Measurements from ENCODE around the gene GAB1. TPM values are rescaled to one million over a fixed set of nuclear protein-coding genes. Genes with fewer than 3 reads are reported as not detected.

Gene GAB1
- total and polyA plus RNA-seq, 2 donors, result 3.9 to 6.9 TPM

DNA sequence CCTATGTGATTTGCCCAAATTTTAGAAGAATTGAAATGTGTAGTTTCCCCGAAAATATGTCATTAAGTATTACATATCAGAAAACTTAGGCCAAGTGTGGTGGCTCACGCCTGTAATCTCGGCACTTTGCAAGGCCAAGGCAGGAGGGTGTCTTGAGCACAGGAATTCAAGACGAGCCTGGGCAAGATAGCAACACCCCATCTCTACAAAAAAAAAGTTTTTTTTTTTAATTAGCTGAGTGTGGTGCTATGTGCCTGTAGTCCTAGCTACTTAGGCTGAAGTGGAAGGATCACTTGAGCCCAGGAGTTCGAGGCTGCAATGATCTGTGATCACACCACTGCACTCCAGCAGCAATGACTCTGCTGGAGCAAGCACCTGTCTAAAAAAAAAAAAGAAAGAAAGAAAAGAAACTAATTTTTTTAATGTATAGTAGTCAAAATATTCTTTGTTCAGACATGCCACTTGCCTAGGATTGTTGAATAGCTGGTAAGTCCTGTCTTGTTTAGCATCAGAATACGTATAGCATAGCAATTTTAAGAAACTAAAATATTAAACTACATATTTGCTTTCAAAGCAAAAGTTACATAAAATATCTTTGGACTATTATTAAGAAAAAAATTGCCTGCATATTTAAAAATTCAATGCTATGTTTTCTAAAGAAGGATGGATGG, 40.1 kb upstream of the GAB1 start:
- no peak for DNase-seq (ENCODE audit: low read depth in 6 of 9, low spot score in 9 of 9)
- H3K27me3 ChIP-seq (ENCODE audit: control insufficient read depth in 2 of 2, insufficient read depth in 1 of 2, low read length in 1 of 2), result no peaks in the 10 kb centered on the region
- H3K36me3 ChIP-seq (ENCODE audit: control insufficient read depth in 2 of 2, insufficient read depth in 2 of 2, low read length in 1 of 2), result no peaks in the 10 kb centered on the region
- H3K4me3 ChIP-seq (ENCODE audit: low read length in 2 of 2), result no peak overlapping the region
- H3K4me1 ChIP-seq (ENCODE audit: control insufficient read depth in 2 of 2, insufficient read depth in 2 of 2, low read length in 2 of 2), result no peaks in the 10 kb centered on the region
- no peaks in the 10 kb centered on the region for H3K9me3 ChIP-seq (ENCODE audit: control insufficient read depth in 2 of 2, insufficient read depth in 1 of 2, low read length in 1 of 2)
- H3K27ac ChIP-seq (ENCODE audit: low read depth in 1 of 2, low read length in 1 of 2), result no peak overlapping the region
- 77% methylated on average over 6 of the region's 6 CpGs for WGBS

DNA sequence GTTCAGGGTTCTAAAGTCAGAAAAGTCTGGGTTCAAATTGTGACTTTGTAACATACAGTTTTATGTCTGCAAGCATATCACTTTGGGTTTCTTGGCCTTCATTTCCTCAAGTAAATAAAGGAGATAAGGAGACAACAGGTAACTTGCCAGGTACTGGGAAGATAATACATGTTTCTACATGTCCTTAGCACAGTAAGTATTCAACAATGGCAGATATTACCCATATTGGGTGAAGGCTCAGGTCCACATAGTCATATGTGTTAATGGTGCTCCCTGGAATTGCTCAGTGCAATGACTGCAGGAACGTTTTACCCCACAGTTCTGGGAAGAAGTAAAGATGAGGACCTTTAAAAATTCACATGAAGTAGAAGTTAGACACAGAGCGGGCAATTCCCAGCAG, 35.8 kb upstream of the GAB1 start:
- WGBS, result 92% methylated on average over 2 of the region's 2 CpGs
- Histone ChIP-seq H3K4me3 (ENCODE audit: low read length in 2 of 2) (no peak overlapping the region), H3K27me3 (ENCODE audit: control insufficient read depth in 2 of 2, insufficient read depth in 1 of 2, low read length in 1 of 2) (no peaks in the 10 kb centered on the region), H3K4me1 (ENCODE audit: control insufficient read depth in 2 of 2, insufficient read depth in 2 of 2, low read length in 2 of 2) (no peaks in the 10 kb centered on the region), H3K9me3 (ENCODE audit: control insufficient read depth in 2 of 2, insufficient read depth in 1 of 2, low read length in 1 of 2) (no peaks in the 10 kb centered on the region), H3K36me3 (ENCODE audit: control insufficient read depth in 2 of 2, insufficient read depth in 2 of 2, low read length in 1 of 2) (no peaks in the 10 kb centered on the region), H3K27ac (ENCODE audit: low read depth in 1 of 2, low read length in 1 of 2) (no peak overlapping the region)
- no peak for DNase-seq (ENCODE audit: low read depth in 6 of 9, low spot score in 9 of 9)

DNA sequence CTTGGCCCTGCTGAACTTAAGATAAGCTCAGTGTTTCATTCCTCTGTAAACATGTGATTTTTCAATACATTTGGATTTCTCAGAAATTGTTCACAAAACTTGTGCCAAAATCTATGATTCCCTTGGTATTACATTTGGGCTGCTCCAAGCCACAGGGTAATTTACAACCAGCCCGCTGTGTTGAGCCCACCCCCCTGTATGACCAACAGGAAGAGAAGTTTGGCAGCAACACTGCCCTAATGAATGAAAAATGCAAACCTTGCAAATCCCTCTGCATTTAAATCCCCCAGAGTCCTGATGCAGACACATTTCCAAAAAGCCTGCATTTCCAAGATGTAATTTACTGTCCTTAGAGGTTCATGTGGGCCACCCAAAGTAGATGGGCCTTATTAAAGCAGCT, 34.1 kb upstream of the GAB1 start:
- no peak for DNase-seq (ENCODE audit: low read depth in 6 of 9, low spot score in 9 of 9)
- Histone ChIP-seq H3K4me3 (ENCODE audit: low read length in 2 of 2) (no peak overlapping the region), H3K36me3 (ENCODE audit: control insufficient read depth in 2 of 2, insufficient read depth in 2 of 2, low read length in 1 of 2) (no peaks in the 10 kb centered on the region), H3K9me3 (ENCODE audit: control insufficient read depth in 2 of 2, insufficient read depth in 1 of 2, low read length in 1 of 2) (no peaks in the 10 kb centered on the region), H3K4me1 (ENCODE audit: control insufficient read depth in 2 of 2, insufficient read depth in 2 of 2, low read length in 2 of 2) (no peaks in the 10 kb centered on the region), H3K27ac (ENCODE audit: low read depth in 1 of 2, low read length in 1 of 2) (no peak overlapping the region), H3K27me3 (ENCODE audit: control insufficient read depth in 2 of 2, insufficient read depth in 1 of 2, low read length in 1 of 2) (no peaks in the 10 kb centered on the region)
- whole genome bisulfite sequencing, result 64% methylated on average over 1 of the region's 1 CpG

DNA sequence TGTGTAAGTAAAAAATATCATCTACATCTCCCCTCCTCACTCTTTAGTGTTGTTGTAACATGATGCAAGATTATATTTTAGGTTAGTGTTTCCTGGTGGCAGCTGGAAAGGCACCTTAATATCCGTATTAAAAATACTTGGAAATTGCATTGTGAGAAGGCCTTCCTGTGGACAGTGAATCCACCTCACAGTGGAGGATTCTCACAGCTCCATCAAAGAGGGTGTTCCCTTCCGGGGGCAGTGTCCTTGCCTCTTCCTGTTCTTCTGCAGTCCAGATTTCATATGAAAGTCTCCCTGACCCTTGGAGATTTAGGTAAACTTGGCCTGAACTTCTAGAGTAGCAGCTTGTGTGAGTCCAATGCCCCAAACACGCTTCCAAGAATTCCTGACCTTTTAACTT, 29.9 kb upstream of the GAB1 start:
- no peaks in the 10 kb centered on the region for H3K27me3 ChIP-seq (ENCODE audit: control insufficient read depth in 2 of 2, insufficient read depth in 1 of 2, low read length in 1 of 2)
- over 99% methylated on average over 3 of the region's 3 CpGs for WGBS
- no peaks in the 10 kb centered on the region for H3K36me3 ChIP-seq (ENCODE audit: control insufficient read depth in 2 of 2, insufficient read depth in 2 of 2, low read length in 1 of 2)
- no peaks in the 10 kb centered on the region for H3K4me1 ChIP-seq (ENCODE audit: control insufficient read depth in 2 of 2, insufficient read depth in 2 of 2, low read length in 2 of 2)
- H3K27ac ChIP-seq (ENCODE audit: low read depth in 1 of 2, low read length in 1 of 2), result no peak overlapping the region
- no peak for DNase-seq (ENCODE audit: low read depth in 6 of 9, low spot score in 9 of 9)
- no peak overlapping the region for H3K4me3 ChIP-seq (ENCODE audit: low read length in 2 of 2)
- no peaks in the 10 kb centered on the region for H3K9me3 ChIP-seq (ENCODE audit: control insufficient read depth in 2 of 2, insufficient read depth in 1 of 2, low read length in 1 of 2)

DNA sequence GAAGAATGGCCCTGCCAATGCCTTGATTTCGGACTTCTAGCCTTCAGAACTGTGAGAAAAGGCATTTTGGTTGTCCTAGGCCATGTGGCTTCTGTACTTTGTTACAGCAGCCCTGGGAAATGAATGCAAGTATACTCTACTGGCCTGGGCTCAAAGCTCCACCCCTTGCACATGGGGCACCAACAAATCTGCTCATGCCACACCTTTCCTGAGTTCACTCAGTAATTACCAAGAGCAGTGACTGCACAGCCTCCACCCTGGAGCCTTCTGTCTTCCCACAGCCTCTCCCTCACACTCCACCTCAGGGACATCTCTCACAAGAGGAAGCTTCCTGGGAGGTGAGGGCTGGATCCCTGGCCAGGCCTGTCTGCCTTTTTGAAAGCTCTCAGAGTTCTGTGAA, 29.1 kb upstream of the GAB1 start:
- Histone ChIP-seq H3K27ac (ENCODE audit: low read depth in 1 of 2, low read length in 1 of 2) (no peak overlapping the region), H3K36me3 (ENCODE audit: control insufficient read depth in 2 of 2, insufficient read depth in 2 of 2, low read length in 1 of 2) (no peaks in the 10 kb centered on the region), H3K27me3 (ENCODE audit: control insufficient read depth in 2 of 2, insufficient read depth in 1 of 2, low read length in 1 of 2) (no peaks in the 10 kb centered on the region), H3K9me3 (ENCODE audit: control insufficient read depth in 2 of 2, insufficient read depth in 1 of 2, low read length in 1 of 2) (no peaks in the 10 kb centered on the region), H3K4me3 (ENCODE audit: low read length in 2 of 2) (no peak overlapping the region), H3K4me1 (ENCODE audit: control insufficient read depth in 2 of 2, insufficient read depth in 2 of 2, low read length in 2 of 2) (no peaks in the 10 kb centered on the region)
- DNase-seq (ENCODE audit: low read depth in 6 of 9, low spot score in 9 of 9), result no peak
- WGBS, result 93% methylated on average over 1 of the region's 1 CpG

DNA sequence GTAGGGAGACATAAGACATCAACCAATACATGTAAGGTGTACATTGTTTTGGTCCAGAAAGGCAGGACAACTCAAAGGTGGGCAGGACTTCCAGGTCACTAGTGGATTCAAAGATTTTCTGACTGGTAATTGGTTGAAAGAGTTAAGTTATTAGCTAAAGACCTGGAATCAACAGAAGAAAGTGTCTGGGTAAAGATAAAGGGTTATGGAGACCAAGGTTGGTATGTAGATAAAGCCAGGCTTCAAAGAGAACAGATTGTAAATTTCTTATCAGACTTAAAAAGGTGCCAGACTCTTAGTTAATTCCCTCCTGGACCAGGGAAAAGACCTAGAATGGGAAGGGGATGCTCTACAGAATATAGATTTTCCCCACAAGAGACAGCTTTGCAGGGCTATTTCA, 28.3 kb upstream of the GAB1 start:
- Histone ChIP-seq H3K27ac (ENCODE audit: low read depth in 1 of 2, low read length in 1 of 2) (no peak overlapping the region), H3K27me3 (ENCODE audit: control insufficient read depth in 2 of 2, insufficient read depth in 1 of 2, low read length in 1 of 2) (no peaks in the 10 kb centered on the region), H3K36me3 (ENCODE audit: control insufficient read depth in 2 of 2, insufficient read depth in 2 of 2, low read length in 1 of 2) (no peaks in the 10 kb centered on the region), H3K4me1 (ENCODE audit: control insufficient read depth in 2 of 2, insufficient read depth in 2 of 2, low read length in 2 of 2) (no peaks in the 10 kb centered on the region), H3K9me3 (ENCODE audit: control insufficient read depth in 2 of 2, insufficient read depth in 1 of 2, low read length in 1 of 2) (no peaks in the 10 kb centered on the region), H3K4me3 (ENCODE audit: low read length in 2 of 2) (no peak overlapping the region)
- DNase-seq (ENCODE audit: low read depth in 6 of 9, low spot score in 9 of 9), result no peak

DNA sequence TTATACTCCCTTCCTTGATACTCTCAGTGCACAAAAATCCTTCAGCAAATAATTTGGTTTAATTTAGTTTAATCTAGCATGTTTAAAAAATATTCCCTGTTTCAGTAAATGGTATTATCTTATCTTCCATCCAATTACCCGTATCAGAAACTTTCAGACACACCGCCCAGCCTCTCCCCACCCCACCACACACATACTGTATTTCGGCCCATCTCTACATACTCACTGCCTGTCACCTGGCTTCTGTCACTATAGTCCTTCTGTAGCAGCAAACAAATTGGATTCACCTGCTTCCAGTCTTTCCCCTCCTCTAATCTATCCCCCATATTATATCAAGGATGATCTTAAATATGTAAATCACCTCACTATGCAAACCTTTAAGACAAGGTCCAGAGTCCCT, 24.8 kb upstream of the GAB1 start:
- H3K9me3 ChIP-seq (ENCODE audit: control insufficient read depth in 2 of 2, insufficient read depth in 1 of 2, low read length in 1 of 2), result no peaks in the 10 kb centered on the region
- H3K27me3 ChIP-seq (ENCODE audit: control insufficient read depth in 2 of 2, insufficient read depth in 1 of 2, low read length in 1 of 2), result no peaks in the 10 kb centered on the region
- DNase-seq (ENCODE audit: low read depth in 6 of 9, low spot score in 9 of 9), result no peak
- H3K36me3 ChIP-seq (ENCODE audit: control insufficient read depth in 2 of 2, insufficient read depth in 2 of 2, low read length in 1 of 2), result no peaks in the 10 kb centered on the region
- 95% methylated on average over 3 of the region's 3 CpGs for WGBS
- no peaks in the 10 kb centered on the region for H3K4me1 ChIP-seq (ENCODE audit: control insufficient read depth in 2 of 2, insufficient read depth in 2 of 2, low read length in 2 of 2)
- H3K27ac ChIP-seq (ENCODE audit: low read depth in 1 of 2, low read length in 1 of 2), result no peak overlapping the region
- no peak overlapping the region for H3K4me3 ChIP-seq (ENCODE audit: low read length in 2 of 2)

DNA sequence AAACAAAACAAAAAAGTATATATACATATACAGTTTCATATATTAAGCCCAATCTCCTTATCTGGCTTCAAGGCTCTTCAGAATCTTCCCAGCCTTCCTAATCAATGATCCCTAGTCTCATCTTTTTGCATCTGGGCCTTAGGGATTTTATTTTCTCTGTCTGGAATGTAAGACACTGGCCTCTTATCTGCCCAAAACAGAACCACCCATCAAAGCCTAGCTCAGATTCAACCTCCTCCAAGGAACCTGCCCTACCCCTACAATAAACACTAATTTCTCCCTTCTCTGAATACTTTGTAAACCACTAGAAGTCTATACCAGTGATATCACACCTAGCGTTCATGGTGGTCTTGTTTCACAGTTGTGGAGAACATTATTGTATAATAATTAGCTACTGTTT, 23.2 kb upstream of the GAB1 start:
- no peaks in the 10 kb centered on the region for H3K36me3 ChIP-seq (ENCODE audit: control insufficient read depth in 2 of 2, insufficient read depth in 2 of 2, low read length in 1 of 2)
- H3K27me3 ChIP-seq (ENCODE audit: control insufficient read depth in 2 of 2, insufficient read depth in 1 of 2, low read length in 1 of 2), result no peaks in the 10 kb centered on the region
- H3K9me3 ChIP-seq (ENCODE audit: control insufficient read depth in 2 of 2, insufficient read depth in 1 of 2, low read length in 1 of 2), result no peaks in the 10 kb centered on the region
- no peak overlapping the region for H3K4me3 ChIP-seq (ENCODE audit: low read length in 2 of 2)
- 96% methylated on average over 1 of the region's 1 CpG for WGBS
- no peaks in the 10 kb centered on the region for H3K4me1 ChIP-seq (ENCODE audit: control insufficient read depth in 2 of 2, insufficient read depth in 2 of 2, low read length in 2 of 2)
- no peak for DNase-seq (ENCODE audit: low read depth in 6 of 9, low spot score in 9 of 9)
- no peak overlapping the region for H3K27ac ChIP-seq (ENCODE audit: low read depth in 1 of 2, low read length in 1 of 2)

DNA sequence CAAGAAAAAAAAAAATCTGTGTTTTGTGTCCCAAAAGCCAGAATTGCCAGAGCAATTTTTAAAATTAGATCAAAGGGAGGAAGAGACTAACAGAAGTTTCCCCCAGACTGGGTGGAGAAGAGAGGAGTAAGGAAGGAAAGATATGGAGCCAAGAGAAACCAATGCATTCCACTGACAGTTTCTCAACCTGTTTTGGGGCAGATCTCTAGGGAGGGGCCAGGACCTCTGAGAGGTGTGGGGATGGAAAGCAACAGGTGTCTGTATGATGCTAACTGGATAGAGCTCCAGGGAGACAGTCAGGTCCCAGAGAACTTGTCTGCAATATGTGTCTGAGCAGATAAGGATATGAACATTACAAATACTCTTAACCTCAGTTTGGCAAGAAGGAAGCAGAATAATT, 22.7 kb upstream of the GAB1 start:
- H3K4me1 ChIP-seq (ENCODE audit: control insufficient read depth in 2 of 2, insufficient read depth in 2 of 2, low read length in 2 of 2), result no peaks in the 10 kb centered on the region
- H3K4me3 ChIP-seq (ENCODE audit: low read length in 2 of 2), result no peak overlapping the region
- no peaks in the 10 kb centered on the region for H3K36me3 ChIP-seq (ENCODE audit: control insufficient read depth in 2 of 2, insufficient read depth in 2 of 2, low read length in 1 of 2)
- no peak for DNase-seq (ENCODE audit: low read depth in 6 of 9, low spot score in 9 of 9)
- H3K27ac ChIP-seq (ENCODE audit: low read depth in 1 of 2, low read length in 1 of 2), result no peak overlapping the region
- no peaks in the 10 kb centered on the region for H3K9me3 ChIP-seq (ENCODE audit: control insufficient read depth in 2 of 2, insufficient read depth in 1 of 2, low read length in 1 of 2)
- H3K27me3 ChIP-seq (ENCODE audit: control insufficient read depth in 2 of 2, insufficient read depth in 1 of 2, low read length in 1 of 2), result no peaks in the 10 kb centered on the region

DNA sequence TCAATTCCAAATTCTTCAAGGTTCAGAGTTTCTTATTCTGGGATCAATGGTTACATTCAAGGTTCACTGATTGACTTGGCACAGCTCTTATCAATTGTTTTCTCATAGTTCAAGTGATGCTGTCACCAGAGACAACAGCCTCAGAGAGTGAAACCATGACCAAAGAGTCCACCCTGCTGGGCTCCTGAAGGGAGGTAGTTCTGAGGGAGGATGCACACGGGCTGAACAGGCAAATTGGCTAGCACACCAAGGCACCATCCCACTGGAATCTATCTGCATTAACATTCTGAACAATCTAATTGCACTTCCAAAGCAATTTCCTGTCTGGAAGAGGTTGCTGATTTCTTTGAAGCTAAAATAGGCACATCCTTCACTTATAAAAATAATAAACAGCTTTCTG, 16.6 kb upstream of the GAB1 start:
- Histone ChIP-seq H3K4me1 (ENCODE audit: control insufficient read depth in 2 of 2, insufficient read depth in 2 of 2, low read length in 2 of 2) (no peaks in the 10 kb centered on the region), H3K27ac (ENCODE audit: low read depth in 1 of 2, low read length in 1 of 2) (no peak overlapping the region), H3K36me3 (ENCODE audit: control insufficient read depth in 2 of 2, insufficient read depth in 2 of 2, low read length in 1 of 2) (no peaks in the 10 kb centered on the region), H3K4me3 (ENCODE audit: low read length in 2 of 2) (no peak overlapping the region), H3K27me3 (ENCODE audit: control insufficient read depth in 2 of 2, insufficient read depth in 1 of 2, low read length in 1 of 2) (no peaks in the 10 kb centered on the region), H3K9me3 (ENCODE audit: control insufficient read depth in 2 of 2, insufficient read depth in 1 of 2, low read length in 1 of 2) (no peaks in the 10 kb centered on the region)
- WGBS, result 59% methylated on average over 1 of the region's 1 CpG
- no peak for DNase-seq (ENCODE audit: low read depth in 6 of 9, low spot score in 9 of 9)

All from thymus (tissue), 11 donors.